ENCODE measurements around the gene FBXL13. TPM values are rescaled to one million over a fixed set of nuclear protein-coding genes. Genes with fewer than 3 reads are reported as not detected.

FBXL13 gene
- total and polyA plus RNA-seq, 2 experiments from 2014 or later, result 1.2 to 2.5 TPM

DNA sequence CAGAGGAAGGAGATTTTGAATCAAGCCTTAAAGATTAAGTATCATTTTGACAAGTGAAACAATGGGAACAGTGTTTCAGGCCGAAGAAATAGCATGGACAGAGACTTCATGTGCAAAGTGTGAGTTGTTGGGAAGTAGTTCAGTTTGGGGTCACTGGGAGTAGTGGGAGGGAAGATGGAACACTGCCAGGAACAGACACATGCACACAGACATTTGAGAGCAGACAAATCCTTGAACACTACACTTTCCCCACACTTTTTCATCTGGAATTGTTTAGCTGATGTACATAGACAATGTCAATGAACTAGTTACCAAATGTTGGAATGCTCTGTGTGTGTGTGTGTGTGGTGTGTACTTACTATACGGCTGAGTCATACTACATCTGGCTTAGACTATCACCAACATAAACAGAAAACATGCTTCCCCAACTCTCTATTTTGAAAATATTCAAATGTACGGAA is 214.2 kb downstream of the FBXL13 start (continued):
- TF ChIP-seq ZNF462 (CRISPR knock-in tag; IDR thresholded peaks at IDR 0.05) (no peak), ZNF114 (CRISPR knock-in tag; IDR thresholded peaks at IDR 0.05) (no peak), NANOG (IDR thresholded peaks at IDR 0.05; ENCODE audit: borderline replicate concordance) (no peak)

- Histone ChIP-seq H2AFZ (no peak overlapping the region), H3K27me3 (ENCODE audit: insufficient read depth) (no peaks in the 10 kb centered on the region), H3K4me1 (ENCODE audit: insufficient read depth) (no peaks in the 10 kb centered on the region), H3K36me3 (ENCODE audit: insufficient read depth) (no peaks in the 10 kb centered on the region), H3K9me2 (ENCODE audit: insufficient read depth) (no peaks in the 10 kb centered on the region), H3K79me2 (replicated peaks; ENCODE audit: insufficient read depth) (no peaks in the 10 kb centered on the region), H3K4me3 (no peak overlapping the region), H3F3A (replicated peaks; ENCODE audit: low read depth) (no peaks in the 10 kb centered on the region), H3K4me2 (no peak overlapping the region), H3K27ac (ENCODE audit: low read depth) (no peak overlapping the region), H4K20me1 (replicated peaks; ENCODE audit: insufficient read depth) (no peaks in the 10 kb centered on the region)
- Mint-ChIP-seq H3K27me3 (ENCODE audit: insufficient read depth, low read depth, poor library complexity) (no peaks in the 10 kb centered on the region), H3K27ac (no peak overlapping the region), H3K9me3 (no peaks in the 10 kb centered on the region), H3K36me3 (ENCODE audit: low read depth) (no peaks in the 10 kb centered on the region), H3K4me3 (no peak overlapping the region), H3K4me1 (peaks cover 12% of the 10 kb centered on the region)
- ATAC-seq (peak; percentile 45), DNase-seq (ENCODE audit: low spot score) (peak; percentile 6)
- no peak for TF ChIP-seq JUNB (IDR thresholded peaks at IDR 0.05; ENCODE audit: unreplicated experiment)
- TF ChIP-seq, protein P1, sequence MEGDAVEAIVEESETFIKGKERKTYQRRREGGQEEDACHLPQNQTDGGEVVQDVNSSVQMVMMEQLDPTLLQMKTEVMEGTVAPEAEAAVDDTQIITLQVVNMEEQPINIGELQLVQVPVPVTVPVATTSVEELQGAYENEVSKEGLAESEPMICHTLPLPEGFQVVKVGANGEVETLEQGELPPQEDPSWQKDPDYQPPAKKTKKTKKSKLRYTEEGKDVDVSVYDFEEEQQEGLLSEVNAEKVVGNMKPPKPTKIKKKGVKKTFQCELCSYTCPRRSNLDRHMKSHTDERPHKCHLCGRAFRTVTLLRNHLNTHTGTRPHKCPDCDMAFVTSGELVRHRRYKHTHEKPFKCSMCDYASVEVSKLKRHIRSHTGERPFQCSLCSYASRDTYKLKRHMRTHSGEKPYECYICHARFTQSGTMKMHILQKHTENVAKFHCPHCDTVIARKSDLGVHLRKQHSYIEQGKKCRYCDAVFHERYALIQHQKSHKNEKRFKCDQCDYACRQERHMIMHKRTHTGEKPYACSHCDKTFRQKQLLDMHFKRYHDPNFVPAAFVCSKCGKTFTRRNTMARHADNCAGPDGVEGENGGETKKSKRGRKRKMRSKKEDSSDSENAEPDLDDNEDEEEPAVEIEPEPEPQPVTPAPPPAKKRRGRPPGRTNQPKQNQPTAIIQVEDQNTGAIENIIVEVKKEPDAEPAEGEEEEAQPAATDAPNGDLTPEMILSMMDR (conservative IDR thresholded peaks at IDR 0.05; ENCODE audit: low read depth in 2 of 2), result no peak
- TF ChIP-seq, protein P2, sequence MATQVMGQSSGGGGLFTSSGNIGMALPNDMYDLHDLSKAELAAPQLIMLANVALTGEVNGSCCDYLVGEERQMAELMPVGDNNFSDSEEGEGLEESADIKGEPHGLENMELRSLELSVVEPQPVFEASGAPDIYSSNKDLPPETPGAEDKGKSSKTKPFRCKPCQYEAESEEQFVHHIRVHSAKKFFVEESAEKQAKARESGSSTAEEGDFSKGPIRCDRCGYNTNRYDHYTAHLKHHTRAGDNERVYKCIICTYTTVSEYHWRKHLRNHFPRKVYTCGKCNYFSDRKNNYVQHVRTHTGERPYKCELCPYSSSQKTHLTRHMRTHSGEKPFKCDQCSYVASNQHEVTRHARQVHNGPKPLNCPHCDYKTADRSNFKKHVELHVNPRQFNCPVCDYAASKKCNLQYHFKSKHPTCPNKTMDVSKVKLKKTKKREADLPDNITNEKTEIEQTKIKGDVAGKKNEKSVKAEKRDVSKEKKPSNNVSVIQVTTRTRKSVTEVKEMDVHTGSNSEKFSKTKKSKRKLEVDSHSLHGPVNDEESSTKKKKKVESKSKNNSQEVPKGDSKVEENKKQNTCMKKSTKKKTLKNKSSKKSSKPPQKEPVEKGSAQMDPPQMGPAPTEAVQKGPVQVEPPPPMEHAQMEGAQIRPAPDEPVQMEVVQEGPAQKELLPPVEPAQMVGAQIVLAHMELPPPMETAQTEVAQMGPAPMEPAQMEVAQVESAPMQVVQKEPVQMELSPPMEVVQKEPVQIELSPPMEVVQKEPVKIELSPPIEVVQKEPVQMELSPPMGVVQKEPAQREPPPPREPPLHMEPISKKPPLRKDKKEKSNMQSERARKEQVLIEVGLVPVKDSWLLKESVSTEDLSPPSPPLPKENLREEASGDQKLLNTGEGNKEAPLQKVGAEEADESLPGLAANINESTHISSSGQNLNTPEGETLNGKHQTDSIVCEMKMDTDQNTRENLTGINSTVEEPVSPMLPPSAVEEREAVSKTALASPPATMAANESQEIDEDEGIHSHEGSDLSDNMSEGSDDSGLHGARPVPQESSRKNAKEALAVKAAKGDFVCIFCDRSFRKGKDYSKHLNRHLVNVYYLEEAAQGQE (IDR thresholded peaks at IDR 0.05; ENCODE audit: unreplicated experiment), result no peak
These were observed 214.8 kb downstream of the FBXL13 start for GRCh38 chr7:102859799-102860125.

Measured in GM23338 (cell line).